Pulmonary artery endothelial cell (primary cell): Measurements from ENCODE around the gene PARD6B. TPM values are rescaled to one million over a fixed set of nuclear protein-coding genes. Genes with fewer than 3 reads are reported as not detected.
"Not testable (repeated sequence)": the region's sequence is repeated elsewhere in the genome, so short reads cannot be mapped to it uniquely, and the experiment has no call there.

Experiments
- DNase-seq: peaks from one replicate; pipeline ENCODE4 v3.0.0-alpha.2; 2011; ENCODE audit warnings: low read depth, low spot score
- total RNA-seq: library from RNA; depleted of rRNA; stranded (reverse); fragments of >200 nt; gene quantifications from 2 replicates; pipeline ENCODE4 v1.2.3, GENCODE V29; 2014

The PARD6B gene
- total RNA-seq, 1 donor from 2014 or later: 0.13 TPM

- DNase-seq: no peak
Observed at GRCh38 chr20:50798650-50799049, 67.3 kb downstream of the PARD6B start.

- no peak for DNase-seq
Observed at GRCh38 chr20:50799176-50799889, 68.0 kb downstream of the PARD6B start.

DNA sequence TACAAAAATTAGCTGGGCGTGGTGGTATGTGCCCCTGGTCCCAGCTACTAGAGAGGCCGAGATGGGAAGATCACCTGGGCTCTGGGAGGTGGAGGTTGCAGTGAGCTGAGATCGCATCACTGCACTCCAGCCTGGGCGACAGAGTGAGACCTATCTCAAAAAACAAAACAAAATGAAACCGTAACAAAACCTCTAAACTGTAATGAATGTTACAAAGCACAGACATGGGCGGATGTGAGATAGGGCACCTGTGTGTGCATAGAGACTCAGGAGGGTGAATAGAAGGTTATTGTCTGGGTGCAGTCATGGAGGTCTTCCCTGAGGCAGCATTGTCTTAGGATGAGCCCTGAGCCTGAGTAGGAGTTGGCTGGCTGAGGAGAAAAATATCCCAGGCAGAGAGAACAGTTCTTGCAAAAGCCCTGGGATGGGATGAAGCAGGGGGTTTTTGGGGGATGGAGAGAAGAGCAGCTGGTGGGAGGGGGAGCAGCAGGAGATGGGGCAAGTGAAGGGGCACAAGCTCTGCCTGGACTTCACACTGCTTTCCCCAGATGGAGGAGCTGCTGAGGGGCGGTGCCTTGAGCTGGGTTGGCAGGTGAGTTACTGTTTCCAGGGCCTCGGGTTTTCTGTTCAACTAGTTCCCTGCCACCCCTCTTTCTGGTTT lies 68.6 kb downstream of the PARD6B start:
- no peak for DNase-seq

GRCh38 chr20:50800986-50801746 lies 69.8 kb downstream of the PARD6B start:
- not testable (repeated sequence) for DNase-seq

- no peak for DNase-seq
Observed at GRCh38 chr20:50801747-50802125, 70.4 kb downstream of the PARD6B start.

DNA sequence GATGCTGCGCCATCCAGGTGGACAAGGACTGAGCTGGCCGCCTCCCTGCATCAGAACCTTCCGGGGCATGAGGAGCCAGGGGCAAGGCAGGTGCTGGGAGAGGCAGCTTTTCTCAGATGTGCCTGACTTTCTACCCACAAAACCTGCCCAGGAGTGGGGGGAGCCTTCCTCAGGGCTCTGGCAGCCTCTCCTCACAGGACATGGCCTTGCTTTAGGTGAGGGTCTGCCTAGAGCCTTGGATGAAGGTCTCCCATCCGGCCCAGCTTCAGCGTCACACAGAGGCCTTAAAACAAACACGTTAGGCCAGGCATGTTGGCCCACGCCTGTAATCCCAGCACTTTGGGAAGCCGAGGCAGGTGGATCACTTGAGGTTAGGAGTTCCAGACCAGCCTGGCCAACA lies 70.9 kb downstream of the PARD6B start:
- no peak for DNase-seq

DNA sequence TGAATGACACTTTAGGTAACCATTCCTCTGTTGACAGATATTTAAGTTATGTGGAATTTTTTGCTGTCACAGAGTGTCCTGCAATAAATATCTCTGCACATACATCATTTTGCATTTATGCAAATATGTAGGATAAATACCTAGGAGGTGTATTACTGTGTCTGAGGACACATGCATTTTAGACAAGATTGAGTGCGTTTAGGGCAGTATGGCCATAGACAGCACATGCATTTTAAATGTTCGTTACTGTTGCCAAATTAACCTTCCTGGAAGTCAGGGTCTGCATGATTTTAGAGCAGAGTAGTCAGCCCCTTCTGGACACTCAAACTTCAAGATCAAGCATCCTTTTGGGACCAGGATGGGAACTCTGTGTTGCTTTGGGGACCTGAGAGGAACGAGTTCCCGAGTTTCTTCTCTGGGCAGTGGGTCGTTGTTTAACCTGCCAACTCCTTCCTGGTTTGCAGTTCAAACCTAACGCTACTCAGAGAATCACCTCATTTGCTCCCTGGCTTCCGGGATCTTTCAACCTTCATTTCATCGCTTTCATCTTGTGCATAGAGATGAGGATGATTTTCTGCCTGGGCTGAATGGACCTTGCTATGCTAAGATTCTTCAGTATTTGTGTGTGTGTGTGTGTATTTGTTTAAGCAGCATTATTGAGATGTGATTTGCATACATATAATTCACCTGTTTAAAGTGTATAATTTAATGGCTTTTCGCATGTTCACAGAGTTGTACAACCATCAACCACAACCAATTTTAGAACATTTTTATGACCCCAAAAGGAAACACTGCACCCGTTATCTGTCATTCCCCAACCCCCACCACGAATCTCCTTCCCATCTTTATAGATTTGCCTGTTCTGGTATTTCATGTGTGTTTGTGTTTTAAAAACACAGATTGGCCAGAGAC lies 73.3 kb downstream of the PARD6B start:
- no peak for DNase-seq

DNA sequence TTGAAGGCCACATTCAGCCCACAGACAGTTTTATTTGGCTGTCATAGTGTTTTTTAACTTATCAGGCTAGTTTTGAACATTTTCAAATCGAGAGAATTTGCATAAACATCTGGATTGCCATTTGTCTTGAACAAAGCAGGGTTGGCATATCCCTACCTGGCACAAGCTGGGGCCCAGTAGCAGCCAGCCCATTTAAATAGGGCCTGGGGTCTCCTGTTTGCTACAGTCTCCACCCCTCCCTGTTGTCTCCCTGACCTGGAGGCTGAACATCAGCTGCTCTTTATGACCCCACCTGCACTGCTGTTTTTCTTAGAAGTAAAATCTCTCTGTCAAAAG lies 73.9 kb downstream of the PARD6B start:
- DNase-seq: no peak

DNA sequence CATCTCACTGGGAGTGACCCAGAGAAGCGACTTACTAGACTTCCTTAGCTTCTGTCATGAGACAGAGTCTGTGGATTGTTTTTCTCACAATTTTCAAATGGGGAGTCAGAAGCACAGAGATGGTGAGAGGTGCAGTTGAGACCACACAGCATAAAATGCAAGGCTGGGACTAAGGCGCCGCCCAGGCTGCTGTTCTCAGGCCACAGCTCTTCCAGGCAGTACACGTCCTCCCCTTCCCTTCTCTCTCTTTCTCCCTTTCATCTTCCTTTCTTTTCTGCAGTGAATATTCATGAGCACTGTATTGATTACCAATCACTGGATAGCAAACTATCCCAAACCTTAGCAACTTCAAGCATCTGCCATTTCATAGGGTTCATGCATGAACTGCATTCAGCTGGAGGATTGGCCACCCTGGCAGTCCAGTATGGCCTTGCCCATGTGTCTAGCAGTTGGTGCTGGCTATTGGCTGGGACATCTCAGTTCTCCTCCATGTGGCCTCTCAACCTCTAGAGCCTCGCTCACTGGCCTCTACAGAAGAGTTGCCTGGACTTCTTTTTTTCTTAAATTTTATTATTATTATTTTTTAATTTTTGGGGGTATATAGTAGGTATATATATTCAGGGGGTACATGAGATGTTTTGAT lies 74.9 kb downstream of the PARD6B start:
- no peak for DNase-seq

Other genes starting within 250 kb of the PARD6B start
- 50.9 and 62.8 TPM in 2 replicates for gene PTPN1, start 221.2 kb upstream of the PARD6B start, total RNA-seq
- under 0.01 TPM in 1 of 2 replicates, not detected in the other for gene RIPOR3, start 40.0 kb upstream of the PARD6B start, total RNA-seq
- gene BCAS4, start 63.5 kb downstream of the PARD6B start, total RNA-seq: 1.6 and 2.5 TPM in 2 replicates
- 29.3 and 30.8 TPM in 2 replicates for gene ADNP, start 199.9 kb downstream of the PARD6B start, total RNA-seq
- gene DPM1, start 227.0 kb downstream of the PARD6B start, total RNA-seq: 64.8 and 66.5 TPM in 2 replicates
- gene MOCS3, start 227.2 kb downstream of the PARD6B start, total RNA-seq: 8.7 and 9.5 TPM in 2 replicates